22Rv1 (cell line): Measurements from ENCODE around the gene DDR1.

Experiments used
- ZFX ChIP-seq: fragments of 450-650 bp; IDR thresholded peaks from 2 replicates; pipeline ENCODE4 v1.6.1; 2017; ENCODE audit warnings: antibody characterized with exemption, borderline replicate concordance
- TF ChIP-seq, protein P1 (sequence below): fragments of 450-650 bp; IDR thresholded peaks from 2 replicates; pipeline ENCODE4 v1.5.1; 2017; ENCODE audit warnings: mild to moderate bottlenecking

- TF ChIP-seq, protein P1, sequence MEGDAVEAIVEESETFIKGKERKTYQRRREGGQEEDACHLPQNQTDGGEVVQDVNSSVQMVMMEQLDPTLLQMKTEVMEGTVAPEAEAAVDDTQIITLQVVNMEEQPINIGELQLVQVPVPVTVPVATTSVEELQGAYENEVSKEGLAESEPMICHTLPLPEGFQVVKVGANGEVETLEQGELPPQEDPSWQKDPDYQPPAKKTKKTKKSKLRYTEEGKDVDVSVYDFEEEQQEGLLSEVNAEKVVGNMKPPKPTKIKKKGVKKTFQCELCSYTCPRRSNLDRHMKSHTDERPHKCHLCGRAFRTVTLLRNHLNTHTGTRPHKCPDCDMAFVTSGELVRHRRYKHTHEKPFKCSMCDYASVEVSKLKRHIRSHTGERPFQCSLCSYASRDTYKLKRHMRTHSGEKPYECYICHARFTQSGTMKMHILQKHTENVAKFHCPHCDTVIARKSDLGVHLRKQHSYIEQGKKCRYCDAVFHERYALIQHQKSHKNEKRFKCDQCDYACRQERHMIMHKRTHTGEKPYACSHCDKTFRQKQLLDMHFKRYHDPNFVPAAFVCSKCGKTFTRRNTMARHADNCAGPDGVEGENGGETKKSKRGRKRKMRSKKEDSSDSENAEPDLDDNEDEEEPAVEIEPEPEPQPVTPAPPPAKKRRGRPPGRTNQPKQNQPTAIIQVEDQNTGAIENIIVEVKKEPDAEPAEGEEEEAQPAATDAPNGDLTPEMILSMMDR, result no peak
- no peak for TF ChIP-seq ZFX
Measured at GRCh38 chr6:30836957-30837356, 47.4 kb upstream of the DDR1 start.
